Measurements from ENCODE around the gene EPS8L1. TPM values are rescaled to one million over a fixed set of nuclear protein-coding genes. Genes with fewer than 3 reads are reported as not detected.

Gene EPS8L1
- total RNA-seq, 1 donor from 2014 or later: not detected

DNA sequence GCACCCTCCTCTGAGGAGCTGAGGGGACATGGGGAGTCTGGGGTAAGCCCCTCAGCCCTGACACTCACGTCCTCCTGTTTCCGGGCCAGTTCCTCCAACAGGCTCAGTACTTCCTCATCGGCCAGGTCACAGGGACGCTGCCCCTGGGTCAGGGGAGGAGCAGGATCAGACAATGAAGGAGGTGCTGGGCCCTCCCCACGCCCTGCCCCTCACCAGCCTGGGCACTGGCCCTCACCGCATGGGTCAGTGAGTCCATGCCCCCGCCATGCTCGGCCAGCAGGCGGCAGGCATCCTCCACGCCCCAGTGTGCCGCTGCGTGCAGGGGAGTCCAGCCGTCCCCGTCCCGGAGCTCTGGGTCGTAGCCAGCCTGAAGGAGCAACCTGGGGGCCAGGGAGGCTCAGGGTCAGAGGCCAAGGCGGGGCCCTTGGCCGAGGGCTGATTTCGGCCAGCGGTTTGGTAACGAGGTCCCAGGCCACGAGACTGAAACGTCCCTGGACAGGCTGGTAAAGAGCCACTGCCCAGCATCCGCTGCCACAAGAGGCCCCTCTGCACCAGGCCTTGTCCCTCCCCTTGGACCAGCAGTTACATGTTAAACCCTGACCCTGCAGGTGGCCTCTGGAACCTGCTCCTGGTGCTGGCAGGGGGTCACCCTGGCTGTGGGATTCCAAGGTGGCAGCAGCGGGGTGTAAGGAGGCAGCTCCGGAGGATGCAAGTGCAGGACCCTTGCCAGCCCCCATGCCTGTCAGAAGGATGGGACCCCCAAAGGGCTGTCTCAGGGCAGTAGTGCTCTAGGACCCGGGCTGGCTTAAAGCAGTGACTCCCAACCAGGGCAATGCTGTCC is 23.3 kb downstream of the EPS8L1 start:
- TF ChIP-seq, protein P1, sequence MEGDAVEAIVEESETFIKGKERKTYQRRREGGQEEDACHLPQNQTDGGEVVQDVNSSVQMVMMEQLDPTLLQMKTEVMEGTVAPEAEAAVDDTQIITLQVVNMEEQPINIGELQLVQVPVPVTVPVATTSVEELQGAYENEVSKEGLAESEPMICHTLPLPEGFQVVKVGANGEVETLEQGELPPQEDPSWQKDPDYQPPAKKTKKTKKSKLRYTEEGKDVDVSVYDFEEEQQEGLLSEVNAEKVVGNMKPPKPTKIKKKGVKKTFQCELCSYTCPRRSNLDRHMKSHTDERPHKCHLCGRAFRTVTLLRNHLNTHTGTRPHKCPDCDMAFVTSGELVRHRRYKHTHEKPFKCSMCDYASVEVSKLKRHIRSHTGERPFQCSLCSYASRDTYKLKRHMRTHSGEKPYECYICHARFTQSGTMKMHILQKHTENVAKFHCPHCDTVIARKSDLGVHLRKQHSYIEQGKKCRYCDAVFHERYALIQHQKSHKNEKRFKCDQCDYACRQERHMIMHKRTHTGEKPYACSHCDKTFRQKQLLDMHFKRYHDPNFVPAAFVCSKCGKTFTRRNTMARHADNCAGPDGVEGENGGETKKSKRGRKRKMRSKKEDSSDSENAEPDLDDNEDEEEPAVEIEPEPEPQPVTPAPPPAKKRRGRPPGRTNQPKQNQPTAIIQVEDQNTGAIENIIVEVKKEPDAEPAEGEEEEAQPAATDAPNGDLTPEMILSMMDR (IDR thresholded peaks at IDR 0.05): no peak
- intact Hi-C loops (cut with DNase I): no loop called here
- Histone ChIP-seq H3K36me3 (peaks cover 69 to 81% of the 10 kb centered on the region in 2 donors), H3K27me3 (no peaks in the 10 kb centered on the region), H3K4me3 (no peak overlapping the region), H3K27ac (no peak overlapping the region), H3K4me1 (no peaks in the 10 kb centered on the region), H3K9me3 (peaks cover 0 to 7% of the 10 kb centered on the region in 2 donors)
- no peak for DNase-seq (ENCODE audit: low spot score in 2 of 2)

DNA sequence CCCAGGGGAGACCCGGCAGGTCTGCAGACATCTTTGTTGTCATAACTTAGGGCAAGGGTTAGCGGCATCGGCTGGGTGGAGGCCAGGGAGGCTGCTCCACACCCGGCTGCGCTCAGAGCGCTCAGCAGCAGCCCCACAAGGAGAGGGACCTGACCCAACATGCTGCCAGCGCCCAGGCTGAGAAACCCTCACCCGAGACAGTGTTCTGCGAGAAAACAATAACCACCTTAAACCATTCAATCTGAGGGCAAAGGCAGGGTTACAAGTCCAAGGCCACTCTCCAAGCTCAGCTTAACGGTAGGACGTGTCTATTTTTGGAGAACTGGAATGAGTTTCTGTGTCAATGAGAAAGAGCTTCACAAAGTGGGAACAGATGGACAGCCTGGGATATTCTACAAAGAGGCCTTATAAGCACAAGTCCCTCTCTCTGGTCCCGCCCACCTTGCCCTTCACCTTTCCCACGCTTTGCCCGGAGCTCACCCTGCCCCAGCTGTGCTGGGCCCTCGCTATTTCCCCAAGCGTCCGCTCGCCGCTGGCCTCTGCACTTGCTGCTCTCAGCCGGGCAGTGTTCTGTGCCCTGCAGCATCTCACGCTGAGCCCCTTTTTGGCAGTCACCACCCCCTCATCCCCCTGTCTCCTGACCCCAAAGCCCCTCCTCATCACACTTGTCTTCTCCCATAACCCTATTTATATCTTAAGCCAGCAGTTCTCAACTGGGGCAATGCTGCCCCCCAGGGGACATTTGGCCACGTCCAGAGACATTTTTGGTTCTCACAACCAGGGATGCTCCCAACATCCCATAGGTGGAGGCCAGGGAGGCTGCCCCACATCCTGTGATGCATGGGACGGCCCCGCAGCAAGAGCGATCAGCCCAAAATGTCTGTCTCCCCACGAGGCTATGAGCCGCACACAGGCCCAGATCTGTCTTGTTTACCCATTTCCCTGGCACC is 24.2 kb downstream of the EPS8L1 start:
- H3K36me3 ChIP-seq: peaks cover 61 to 73% of the 10 kb centered on the region in 2 donors
- H3K27me3 ChIP-seq: no peaks in the 10 kb centered on the region
- intact Hi-C loops (cut with DNase I): no loop called here
- H3K4me1 ChIP-seq: no peaks in the 10 kb centered on the region
- H3K27ac ChIP-seq: no peak overlapping the region
- no peak for DNase-seq (ENCODE audit: low spot score in 2 of 2)
- no peak overlapping the region for H3K4me3 ChIP-seq
- peaks cover 0 to 7% of the 10 kb centered on the region in 2 donors for H3K9me3 ChIP-seq
- TF ChIP-seq, protein P1 (IDR thresholded peaks at IDR 0.05): no peak

- Histone ChIP-seq H3K27ac (no peak overlapping the region), H3K4me1 (no peaks in the 10 kb centered on the region), H3K36me3 (peaks cover 57 to 66% of the 10 kb centered on the region in 2 donors), H3K9me3 (peaks cover 0 to 7% of the 10 kb centered on the region in 2 donors), H3K4me3 (no peak overlapping the region), H3K27me3 (no peaks in the 10 kb centered on the region)
- TF ChIP-seq, protein P1 (IDR thresholded peaks at IDR 0.05): no peak
- intact Hi-C loops (cut with DNase I): no loop called here
- DNase-seq (ENCODE audit: low spot score in 2 of 2): no peak
These were observed 25.6 kb downstream of the EPS8L1 start for GRCh38 chr19:55101261-55101660.

DNA sequence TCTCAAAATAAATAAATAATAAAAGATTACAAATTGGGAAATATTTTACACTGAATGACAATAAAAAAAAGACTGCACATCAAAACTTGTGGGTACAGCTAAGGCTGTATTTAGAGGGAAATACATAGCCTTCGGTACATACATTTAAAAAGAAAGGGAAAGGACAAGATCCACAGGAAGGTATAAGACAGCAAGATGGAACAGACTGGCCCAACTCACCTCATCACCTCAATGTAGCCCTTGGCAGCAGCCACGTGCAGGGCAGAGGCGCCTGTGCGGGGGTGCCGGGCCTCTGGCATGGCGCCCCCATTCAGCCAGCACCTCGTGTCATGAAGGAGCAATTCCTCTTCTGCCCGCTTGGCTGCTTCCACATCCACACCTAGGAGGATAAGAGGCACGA is 27.5 kb downstream of the EPS8L1 start:
- no peak for DNase-seq (ENCODE audit: low spot score in 2 of 2)
- no peak overlapping the region for H3K27ac ChIP-seq
- H3K27me3 ChIP-seq: no peaks in the 10 kb centered on the region
- no peak overlapping the region for H3K4me3 ChIP-seq
- TF ChIP-seq, protein P1 (IDR thresholded peaks at IDR 0.05): no peak
- peaks cover 0 to 7% of the 10 kb centered on the region in 2 donors for H3K9me3 ChIP-seq
- peaks cover 51 to 59% of the 10 kb centered on the region in 2 donors for H3K36me3 ChIP-seq
- intact Hi-C loops (cut with DNase I): no loop called here
- no peaks in the 10 kb centered on the region for H3K4me1 ChIP-seq

DNA sequence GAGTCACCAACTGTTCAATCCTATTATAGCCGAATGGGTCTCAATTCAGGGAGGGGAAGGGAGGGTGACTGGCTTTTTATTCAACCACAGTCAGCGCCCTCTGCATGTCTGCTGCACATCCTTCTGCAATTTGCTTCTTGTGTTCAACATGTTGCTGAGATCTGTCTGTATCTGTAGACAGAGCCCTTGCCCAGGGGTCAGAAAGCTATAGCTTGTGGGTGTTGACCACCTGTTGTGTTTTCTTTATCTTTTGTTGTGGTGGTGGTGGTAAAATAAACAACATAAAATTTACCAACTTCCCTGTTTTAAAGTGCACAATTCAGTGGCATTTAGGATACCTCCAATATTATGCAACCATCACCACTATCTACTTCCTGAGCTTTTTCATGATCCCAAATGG is 29.6 kb downstream of the EPS8L1 start:
- Histone ChIP-seq H3K36me3 (peaks cover 37 to 53% of the 10 kb centered on the region in 2 donors), H3K27me3 (no peaks in the 10 kb centered on the region), H3K4me3 (no peak overlapping the region), H3K9me3 (peaks cover 0 to 7% of the 10 kb centered on the region in 2 donors), H3K27ac (no peak overlapping the region), H3K4me1 (no peaks in the 10 kb centered on the region)
- TF ChIP-seq, protein P1 (IDR thresholded peaks at IDR 0.05): no peak
- intact Hi-C loops (cut with DNase I): no loop called here
- DNase-seq (ENCODE audit: low spot score in 2 of 2): no peak
